Measurements from ENCODE around the gene DNAH6. TPM values are rescaled to one million over a fixed set of nuclear protein-coding genes. Genes with fewer than 3 reads are reported as not detected.

Gene DNAH6
- total and polyA plus RNA-seq, 11 donors, result 0.05 to 0.75 (median 0.10) TPM; not detected in 2

DNA sequence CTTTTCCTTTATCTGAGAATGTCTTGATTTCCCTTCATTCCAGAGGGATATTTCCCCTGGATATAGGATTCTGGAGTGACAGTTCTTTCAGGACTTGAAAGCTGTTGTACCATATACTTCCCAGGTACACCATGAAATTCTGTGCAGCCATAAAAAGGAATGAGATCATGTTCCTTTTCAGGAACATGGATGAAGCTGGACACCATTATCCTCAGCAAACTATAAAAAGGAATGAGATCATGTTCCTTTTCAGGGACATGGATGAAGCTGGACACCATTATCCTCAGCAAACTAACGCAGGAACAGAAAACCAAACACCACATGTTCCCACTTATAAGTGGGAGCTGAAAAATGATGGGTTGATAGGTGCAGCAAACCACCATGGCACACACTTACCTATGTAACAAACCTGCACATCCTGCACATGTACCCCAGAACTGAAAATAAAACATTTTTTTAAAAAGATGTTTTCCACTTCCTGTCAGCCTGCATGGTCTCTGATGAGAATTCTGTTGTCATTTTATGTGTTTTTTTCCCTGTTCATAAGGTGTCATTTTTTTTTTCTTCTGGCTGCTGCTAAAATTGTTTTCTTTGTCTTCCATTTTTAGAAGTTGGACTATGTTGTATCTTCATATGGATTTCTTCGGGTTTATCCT, 133.3 kb downstream of the DNAH6 start:
- Histone ChIP-seq H3K4me3 (no peak overlapping the region), H3K9me3 (no peaks in the 10 kb centered on the region), H3K4me1 (peaks cover 0 to 4% (median 0%) of the 10 kb centered on the region in 12 donors), H3K36me3 (no peaks in the 10 kb centered on the region), H3K27ac (peak overlapping the region in 4 of 12 donors; percentile 2 to 58 (median 18)), H3K27me3 (no peaks in the 10 kb centered on the region)
- WGBS, 4 donors, result 42 to 57% (median 51%) methylated on average over 2 of the region's 2 CpGs
- peak; percentile 78 to 91 (median 82) for ATAC-seq
- TF ChIP-seq, protein P1, sequence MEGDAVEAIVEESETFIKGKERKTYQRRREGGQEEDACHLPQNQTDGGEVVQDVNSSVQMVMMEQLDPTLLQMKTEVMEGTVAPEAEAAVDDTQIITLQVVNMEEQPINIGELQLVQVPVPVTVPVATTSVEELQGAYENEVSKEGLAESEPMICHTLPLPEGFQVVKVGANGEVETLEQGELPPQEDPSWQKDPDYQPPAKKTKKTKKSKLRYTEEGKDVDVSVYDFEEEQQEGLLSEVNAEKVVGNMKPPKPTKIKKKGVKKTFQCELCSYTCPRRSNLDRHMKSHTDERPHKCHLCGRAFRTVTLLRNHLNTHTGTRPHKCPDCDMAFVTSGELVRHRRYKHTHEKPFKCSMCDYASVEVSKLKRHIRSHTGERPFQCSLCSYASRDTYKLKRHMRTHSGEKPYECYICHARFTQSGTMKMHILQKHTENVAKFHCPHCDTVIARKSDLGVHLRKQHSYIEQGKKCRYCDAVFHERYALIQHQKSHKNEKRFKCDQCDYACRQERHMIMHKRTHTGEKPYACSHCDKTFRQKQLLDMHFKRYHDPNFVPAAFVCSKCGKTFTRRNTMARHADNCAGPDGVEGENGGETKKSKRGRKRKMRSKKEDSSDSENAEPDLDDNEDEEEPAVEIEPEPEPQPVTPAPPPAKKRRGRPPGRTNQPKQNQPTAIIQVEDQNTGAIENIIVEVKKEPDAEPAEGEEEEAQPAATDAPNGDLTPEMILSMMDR (IDR thresholded peaks at IDR 0.05), result no peak
- no peak for TF ChIP-seq POLR2A (IDR thresholded peaks at IDR 0.05)
- no peak for DNase-seq
- intact Hi-C loops (cut with DNase I), result no loop called here

DNA sequence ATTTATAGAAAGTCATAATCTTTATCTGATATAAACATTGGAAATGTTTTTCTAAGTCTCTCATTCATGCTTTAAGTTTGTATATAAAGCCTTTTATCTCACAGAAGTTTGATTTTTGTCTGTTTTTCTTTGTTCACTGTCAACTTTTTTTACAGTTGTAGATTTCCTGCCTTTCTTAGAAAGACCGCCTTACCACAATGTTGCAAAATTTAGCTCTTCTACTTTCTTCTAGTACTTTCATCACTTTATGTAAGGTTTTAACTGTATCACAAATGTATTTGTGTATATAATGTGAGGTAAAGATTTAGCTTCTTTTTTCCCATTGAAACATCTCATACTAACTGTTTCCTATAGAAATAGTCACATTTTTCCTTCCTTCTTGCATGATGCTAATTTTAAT, 136.1 kb downstream of the DNAH6 start:
- intact Hi-C loops (cut with DNase I), result no loop called here
- Histone ChIP-seq H3K9me3 (no peaks in the 10 kb centered on the region), H3K27me3 (no peaks in the 10 kb centered on the region), H3K27ac (no peak overlapping the region), H3K36me3 (no peaks in the 10 kb centered on the region), H3K4me1 (peaks cover 0 to 4% (median 0%) of the 10 kb centered on the region in 12 donors), H3K4me3 (no peak overlapping the region)
- ATAC-seq (no peak), DNase-seq (no peak)
- 80 to 96% (median 89%) methylated on average over 1 of the region's 1 CpG for WGBS, 4 donors
- TF ChIP-seq, protein P1 (IDR thresholded peaks at IDR 0.05), result no peak
- TF ChIP-seq POLR2A (IDR thresholded peaks at IDR 0.05), result no peak

DNA sequence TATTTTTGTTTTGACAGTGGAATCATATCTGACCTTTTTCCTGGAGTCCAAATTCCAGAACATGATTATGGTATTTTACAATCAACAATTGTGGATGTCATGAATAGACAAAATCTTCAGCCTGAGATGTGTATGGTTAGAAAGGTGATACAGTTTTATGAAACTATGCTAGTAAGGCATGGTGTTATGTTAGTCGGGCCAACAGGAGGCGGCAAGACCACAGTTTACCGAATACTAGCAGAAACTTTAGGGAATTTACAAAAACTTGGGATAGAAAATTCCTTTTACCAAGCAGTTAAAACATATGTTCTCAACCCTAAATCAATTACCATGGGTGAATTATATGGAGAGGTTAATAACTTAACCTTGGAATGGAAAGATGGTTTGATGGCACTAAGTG, 137.0 kb downstream of the DNAH6 start:
- Histone ChIP-seq H3K27ac (no peak overlapping the region), H3K4me3 (no peak overlapping the region), H3K36me3 (no peaks in the 10 kb centered on the region), H3K9me3 (no peaks in the 10 kb centered on the region), H3K4me1 (peaks cover 0 to 4% (median 0%) of the 10 kb centered on the region in 12 donors), H3K27me3 (no peaks in the 10 kb centered on the region)
- DNase-seq (no peak), ATAC-seq (no peak)
- TF ChIP-seq POLR2A (IDR thresholded peaks at IDR 0.05), result no peak
- TF ChIP-seq, protein P1 (IDR thresholded peaks at IDR 0.05), result no peak
- WGBS, 4 donors, result 90 to 96% (median 92%) methylated on average over 3 of the region's 3 CpGs
- intact Hi-C loops (cut with DNase I), result no loop called here

DNA sequence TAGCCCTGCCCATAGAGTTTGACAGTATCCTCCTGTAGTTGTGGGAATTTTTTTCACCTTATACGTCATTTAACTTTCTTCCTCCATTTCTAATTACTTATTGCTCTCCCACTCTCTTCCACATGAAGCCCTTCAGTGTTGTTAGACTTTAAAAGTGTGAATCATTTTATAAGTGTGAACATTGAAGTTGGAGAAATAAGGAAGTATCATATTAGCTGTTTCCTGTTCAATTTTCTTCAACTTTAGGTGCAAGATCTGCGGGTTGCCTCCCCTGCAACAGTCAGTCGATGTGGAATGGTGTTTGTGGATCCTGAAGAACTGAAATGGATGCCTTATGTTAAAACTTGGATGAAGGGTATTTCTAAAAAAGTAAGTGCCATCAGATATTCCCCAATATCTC, 138.1 kb downstream of the DNAH6 start:
- no peak for TF ChIP-seq POLR2A (IDR thresholded peaks at IDR 0.05)
- TF ChIP-seq, protein P1 (IDR thresholded peaks at IDR 0.05), result no peak
- no peak overlapping the region for H3K4me3 ChIP-seq
- no peak for DNase-seq
- H3K9me3 ChIP-seq, result no peaks in the 10 kb centered on the region
- no peak for ATAC-seq
- no peaks in the 10 kb centered on the region for H3K4me1 ChIP-seq
- WGBS, 4 donors, result 76 to 82% (median 79%) methylated on average over 3 of the region's 3 CpGs
- no peaks in the 10 kb centered on the region for H3K27me3 ChIP-seq
- intact Hi-C loops (cut with DNase I), result no loop called here
- no peak overlapping the region for H3K27ac ChIP-seq
- H3K36me3 ChIP-seq, result no peaks in the 10 kb centered on the region

Data from heart left ventricle (tissue), 16 donors.